Fibroblast of lung (primary cell): ENCODE data around the gene FGFR2. TPM values are rescaled to one million over a fixed set of nuclear protein-coding genes. Genes with fewer than 3 reads are reported as not detected.

Experiments used
- DNase-seq, 2 donors: peaks; one replicate each; pipeline versions ENCODE4 v3.0.0 to v3.0.0-alpha.2; 2010; ENCODE audit warnings: low read depth in 2 of 2
- H2AFZ ChIP-seq: 2 replicates; pipeline ENCODE4 v1.5.1; 2012; ENCODE audit warnings: low read length, control low read depth, inconsistent platforms
- H3K27ac ChIP-seq: 2 replicates; pipeline ENCODE4 v1.5.1; 2011; ENCODE audit warnings: low read length, control low read depth; ENCODE audit not compliant: insufficient read depth
- H3K27me3 ChIP-seq: 2 replicates; pipeline ENCODE4 v1.5.1; 2011; ENCODE audit warnings: mild to moderate bottlenecking, low read length; ENCODE audit not compliant: control insufficient read depth, insufficient read depth
- H3K36me3 ChIP-seq: 2 replicates; pipeline ENCODE4 v1.5.1; 2011; ENCODE audit warnings: low read length; ENCODE audit not compliant: control insufficient read depth, insufficient read depth
- H3K4me1 ChIP-seq: 2 replicates; pipeline ENCODE4 v1.5.1; 2011; ENCODE audit warnings: low read length; ENCODE audit not compliant: control insufficient read depth, insufficient read depth; ENCODE audit errors: extremely low read depth
- H3K4me2 ChIP-seq: 2 replicates; pipeline ENCODE4 v1.5.1; 2011; ENCODE audit warnings: low read length, control low read depth; ENCODE audit not compliant: insufficient read depth; ENCODE audit errors: extremely low read depth
- H3K4me3 ChIP-seq, 4 experiments: fragments of 200-600 bp in 1 of 4; sonication (generic) in 1 of 4; replicated peaks in 1 of 4; 2 replicates each; pipeline ENCODE4 v1.5.1; 2011 to 2016; ENCODE audit warnings: low read length in 4 of 4, low read depth in 3 of 4, mild to moderate bottlenecking in 3 of 4, control low read depth in 2 of 4, inconsistent platforms in 1 of 4, mixed read lengths in 1 of 4; ENCODE audit not compliant: insufficient read depth in 1 of 4; ENCODE audit errors: control extremely low read depth in 1 of 4
- H3K79me2 ChIP-seq: 2 replicates; pipeline ENCODE4 v1.5.1; 2012; ENCODE audit warnings: mild to moderate bottlenecking, low read length, inconsistent platforms; ENCODE audit not compliant: control insufficient read depth, insufficient read depth
- H3K9ac ChIP-seq: 2 replicates; pipeline ENCODE4 v1.5.1; 2011; ENCODE audit warnings: mild to moderate bottlenecking, low read length, control low read depth; ENCODE audit not compliant: insufficient read depth
- H3K9me3 ChIP-seq: 2 replicates; pipeline ENCODE4 v1.5.1; 2012; ENCODE audit warnings: low read depth, low read length; ENCODE audit not compliant: control insufficient read depth, insufficient read depth
- H4K20me1 ChIP-seq: 2 replicates; pipeline ENCODE4 v1.5.1; 2011; ENCODE audit warnings: low read length; ENCODE audit not compliant: control insufficient read depth, insufficient read depth; ENCODE audit errors: extremely low read depth
- EZH2 ChIP-seq: IDR thresholded peaks from 2 replicates; pipeline ENCODE4 v1.5.1; 2012; ENCODE audit warnings: low read length, control low read depth, mild to moderate bottlenecking; ENCODE audit errors: missing control alignments
- polyA plus RNA-seq, 2 donors: library from polyadenylated mRNA; depleted of rRNA in 1 of 2; stranded (reverse) in 1 of 2; unstranded in 1 of 2; fragments of >200 nt; gene quantifications; 2 replicates each; pipeline ENCODE4 v1.2.1, GENCODE V29; 2011 to 2012; ENCODE audit warnings: missing spikeins in 1 of 2
- total RNA-seq: library from RNA; depleted of rRNA; stranded (reverse); fragments of >200 nt; gene quantifications from 2 replicates; pipeline ENCODE4 v1.2.1, GENCODE V29; 2014
- TF ChIP-seq, protein P1 (sequence below), 2 donors: IDR thresholded peaks in 1 of 2; conservative IDR thresholded peaks in 1 of 2; 1 replicate in 1 of 2; 2 replicates in 1 of 2; pipeline ENCODE4 v1.5.1; 2011 to 2012; ENCODE audit warnings: low read length in 2 of 2, control low read depth in 1 of 2, inconsistent platforms in 1 of 2, low read depth in 1 of 2, mild to moderate bottlenecking in 1 of 2

FGFR2 gene
- total and polyA plus RNA-seq, 2 donors (not counting 1 experiment from before 2014, with no cell fraction given): 0.10 to 0.17 TPM

- H3K4me2 ChIP-seq: no peak overlapping the region
- TF ChIP-seq, protein P1, sequence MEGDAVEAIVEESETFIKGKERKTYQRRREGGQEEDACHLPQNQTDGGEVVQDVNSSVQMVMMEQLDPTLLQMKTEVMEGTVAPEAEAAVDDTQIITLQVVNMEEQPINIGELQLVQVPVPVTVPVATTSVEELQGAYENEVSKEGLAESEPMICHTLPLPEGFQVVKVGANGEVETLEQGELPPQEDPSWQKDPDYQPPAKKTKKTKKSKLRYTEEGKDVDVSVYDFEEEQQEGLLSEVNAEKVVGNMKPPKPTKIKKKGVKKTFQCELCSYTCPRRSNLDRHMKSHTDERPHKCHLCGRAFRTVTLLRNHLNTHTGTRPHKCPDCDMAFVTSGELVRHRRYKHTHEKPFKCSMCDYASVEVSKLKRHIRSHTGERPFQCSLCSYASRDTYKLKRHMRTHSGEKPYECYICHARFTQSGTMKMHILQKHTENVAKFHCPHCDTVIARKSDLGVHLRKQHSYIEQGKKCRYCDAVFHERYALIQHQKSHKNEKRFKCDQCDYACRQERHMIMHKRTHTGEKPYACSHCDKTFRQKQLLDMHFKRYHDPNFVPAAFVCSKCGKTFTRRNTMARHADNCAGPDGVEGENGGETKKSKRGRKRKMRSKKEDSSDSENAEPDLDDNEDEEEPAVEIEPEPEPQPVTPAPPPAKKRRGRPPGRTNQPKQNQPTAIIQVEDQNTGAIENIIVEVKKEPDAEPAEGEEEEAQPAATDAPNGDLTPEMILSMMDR (conservative IDR thresholded peaks at IDR 0.05 in 1 of 2, IDR thresholded peaks at IDR 0.05 in 1 of 2; ENCODE audit: low read depth in 1 of 2, low read length in 2 of 2): no peak
- TF ChIP-seq EZH2: no peak
- H2AFZ ChIP-seq: no peak overlapping the region
- no peak for DNase-seq
- H3K36me3 ChIP-seq: no peaks in the 10 kb centered on the region
- H3K4me3 ChIP-seq: no peak overlapping the region
- no peaks in the 10 kb centered on the region for H3K4me1 ChIP-seq
- no peaks in the 10 kb centered on the region for H3K79me2 ChIP-seq
- H3K9ac ChIP-seq: no peak overlapping the region
- no peaks in the 10 kb centered on the region for H3K9me3 ChIP-seq
- peaks cover 10% of the 10 kb centered on the region for H3K27me3 ChIP-seq
- no peak overlapping the region for H3K27ac ChIP-seq
- no peaks in the 10 kb centered on the region for H4K20me1 ChIP-seq
Observed at GRCh38 chr10:121592155-121592890, 5.9 kb downstream of the FGFR2 start.

- Histone ChIP-seq H3K9ac (no peak overlapping the region), H4K20me1 (no peaks in the 10 kb centered on the region), H3K4me3 (no peak overlapping the region), H3K27ac (no peak overlapping the region), H3K4me2 (no peak overlapping the region), H3K79me2 (no peaks in the 10 kb centered on the region), H3K4me1 (no peaks in the 10 kb centered on the region), H3K9me3 (no peaks in the 10 kb centered on the region), H3K36me3 (no peaks in the 10 kb centered on the region), H2AFZ (no peak overlapping the region), H3K27me3 (peaks cover 5% of the 10 kb centered on the region)
- DNase-seq: no peak
- TF ChIP-seq, protein P1 (conservative IDR thresholded peaks at IDR 0.05 in 1 of 2, IDR thresholded peaks at IDR 0.05 in 1 of 2; ENCODE audit: low read depth in 1 of 2, low read length in 2 of 2): no peak
- TF ChIP-seq EZH2: no peak
Observed at GRCh38 chr10:121591186-121591585, 7.1 kb downstream of the FGFR2 start.

DNA sequence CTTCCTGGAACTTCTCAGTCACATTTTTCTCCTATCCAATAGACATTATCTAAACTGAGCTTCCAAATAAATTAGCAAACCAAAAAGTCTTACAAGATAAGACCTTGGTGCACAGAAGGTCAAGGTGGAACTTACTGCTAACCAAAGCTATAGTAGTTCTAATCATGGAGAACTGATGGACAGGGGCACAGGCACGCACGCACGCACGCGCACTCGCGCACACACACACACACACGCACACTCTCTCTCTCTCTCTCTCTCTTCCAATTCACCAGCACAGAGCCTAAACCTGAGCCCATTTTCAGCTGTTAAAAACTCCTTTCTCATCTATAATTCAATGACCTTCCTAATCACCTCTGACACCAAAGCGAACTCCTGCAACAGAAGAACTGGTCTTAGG, 7.5 kb downstream of the FGFR2 start:
- Histone ChIP-seq H4K20me1 (no peaks in the 10 kb centered on the region), H3K9ac (no peak overlapping the region), H3K4me3 (no peak overlapping the region), H3K9me3 (no peaks in the 10 kb centered on the region), H3K27ac (no peak overlapping the region), H2AFZ (no peak overlapping the region), H3K27me3 (peaks cover 1% of the 10 kb centered on the region), H3K36me3 (no peaks in the 10 kb centered on the region), H3K4me1 (no peaks in the 10 kb centered on the region), H3K4me2 (no peak overlapping the region), H3K79me2 (no peaks in the 10 kb centered on the region)
- TF ChIP-seq, protein P1 (conservative IDR thresholded peaks at IDR 0.05 in 1 of 2, IDR thresholded peaks at IDR 0.05 in 1 of 2; ENCODE audit: low read depth in 1 of 2, low read length in 2 of 2): no peak
- TF ChIP-seq EZH2: no peak
- no peak for DNase-seq
